ENCODE data around the gene IWS1. TPM values are rescaled to one million over a fixed set of nuclear protein-coding genes. Genes with fewer than 3 reads are reported as not detected.

Gene IWS1
- total RNA-seq, 4 donors from 2014 or later: 36.9 to 43.9 (median 39.6) TPM

DNA sequence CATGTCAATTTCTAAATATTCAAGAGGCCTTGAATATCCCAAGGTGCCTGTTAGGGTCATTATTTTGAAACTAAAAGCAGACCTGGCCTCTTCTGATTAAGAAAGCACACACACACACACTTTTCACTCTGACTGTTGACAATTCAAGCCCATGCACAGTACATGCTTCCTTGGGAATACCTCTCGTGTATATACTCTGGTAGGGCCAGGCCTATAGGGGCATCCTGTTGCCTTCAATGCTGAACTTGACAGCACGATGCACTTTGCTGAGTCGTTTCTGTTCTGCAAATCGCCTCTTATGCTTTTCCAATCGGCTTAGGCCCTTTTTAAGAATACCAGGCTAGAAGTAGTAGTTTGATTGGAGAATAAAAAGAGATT is 40.6 kb downstream of the IWS1 start:
- peaks cover 4 to 97% of the 10 kb centered on the region in 2 donors for H3K36me3 ChIP-seq
- H3K4me3 ChIP-seq: no peak overlapping the region
- no peaks in the 10 kb centered on the region for H3K4me1 ChIP-seq
- ATAC-seq: no peak
- no peak overlapping the region for H3K27ac ChIP-seq
- WGBS, 2 donors (ENCODE audit: low coverage in 1 of 2): 79 to 84% methylated on average over 3 to 5 of the region's 5 CpGs
- no peak for TF ChIP-seq POLR2A (IDR thresholded peaks at IDR 0.05)
- TF ChIP-seq POLR2AphosphoS5 (IDR thresholded peaks at IDR 0.05): no peak
- TF ChIP-seq EP300 (IDR thresholded peaks at IDR 0.05): no peak
- TF ChIP-seq, protein P1, sequence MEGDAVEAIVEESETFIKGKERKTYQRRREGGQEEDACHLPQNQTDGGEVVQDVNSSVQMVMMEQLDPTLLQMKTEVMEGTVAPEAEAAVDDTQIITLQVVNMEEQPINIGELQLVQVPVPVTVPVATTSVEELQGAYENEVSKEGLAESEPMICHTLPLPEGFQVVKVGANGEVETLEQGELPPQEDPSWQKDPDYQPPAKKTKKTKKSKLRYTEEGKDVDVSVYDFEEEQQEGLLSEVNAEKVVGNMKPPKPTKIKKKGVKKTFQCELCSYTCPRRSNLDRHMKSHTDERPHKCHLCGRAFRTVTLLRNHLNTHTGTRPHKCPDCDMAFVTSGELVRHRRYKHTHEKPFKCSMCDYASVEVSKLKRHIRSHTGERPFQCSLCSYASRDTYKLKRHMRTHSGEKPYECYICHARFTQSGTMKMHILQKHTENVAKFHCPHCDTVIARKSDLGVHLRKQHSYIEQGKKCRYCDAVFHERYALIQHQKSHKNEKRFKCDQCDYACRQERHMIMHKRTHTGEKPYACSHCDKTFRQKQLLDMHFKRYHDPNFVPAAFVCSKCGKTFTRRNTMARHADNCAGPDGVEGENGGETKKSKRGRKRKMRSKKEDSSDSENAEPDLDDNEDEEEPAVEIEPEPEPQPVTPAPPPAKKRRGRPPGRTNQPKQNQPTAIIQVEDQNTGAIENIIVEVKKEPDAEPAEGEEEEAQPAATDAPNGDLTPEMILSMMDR (IDR thresholded peaks at IDR 0.05): no peak
- no peaks in the 10 kb centered on the region for H3K27me3 ChIP-seq
- no peaks in the 10 kb centered on the region for H3K9me3 ChIP-seq

- ATAC-seq: no peak
- peaks cover 4 to 97% of the 10 kb centered on the region in 2 donors for H3K36me3 ChIP-seq
- no peaks in the 10 kb centered on the region for H3K4me1 ChIP-seq
- TF ChIP-seq, protein P1 (IDR thresholded peaks at IDR 0.05): no peak
- no peak for TF ChIP-seq EP300 (IDR thresholded peaks at IDR 0.05)
- TF ChIP-seq POLR2A (IDR thresholded peaks at IDR 0.05): no peak
- TF ChIP-seq POLR2AphosphoS5 (IDR thresholded peaks at IDR 0.05): no peak
- H3K27me3 ChIP-seq: no peaks in the 10 kb centered on the region
- H3K27ac ChIP-seq: no peak overlapping the region
- no peaks in the 10 kb centered on the region for H3K9me3 ChIP-seq
- WGBS, 2 donors (ENCODE audit: low coverage in 1 of 2): 60 to 78% methylated on average over 4 of the region's 5 CpGs
- H3K4me3 ChIP-seq: no peak overlapping the region
Observed at GRCh38 chr2:127485051-127485693, 41.1 kb downstream of the IWS1 start.

GRCh38 chr2:127482031-127482430 is 44.3 kb downstream of the IWS1 start:
- Histone ChIP-seq H3K9me3 (no peaks in the 10 kb centered on the region), H3K4me1 (no peaks in the 10 kb centered on the region), H3K27ac (no peak overlapping the region), H3K4me3 (no peak overlapping the region), H3K27me3 (no peaks in the 10 kb centered on the region), H3K36me3 (peaks cover 0 to 72% of the 10 kb centered on the region in 2 donors)
- no peak for ATAC-seq
- 42% methylated on average over 2 of the region's 2 CpGs; no CpG with 5 or more reads in 1 of the 2 donors for WGBS, 2 donors (ENCODE audit: low coverage in 1 of 2)
- no peak for TF ChIP-seq POLR2AphosphoS5 (IDR thresholded peaks at IDR 0.05)
- TF ChIP-seq, protein P1 (IDR thresholded peaks at IDR 0.05): no peak
- no peak for TF ChIP-seq EP300 (IDR thresholded peaks at IDR 0.05)
- TF ChIP-seq POLR2A (IDR thresholded peaks at IDR 0.05): no peak

GRCh38 chr2:127479866-127480743 is 46.2 kb downstream of the IWS1 start:
- Histone ChIP-seq H3K4me3 (no peak overlapping the region), H3K27ac (no peak overlapping the region), H3K4me1 (no peaks in the 10 kb centered on the region), H3K9me3 (no peaks in the 10 kb centered on the region), H3K27me3 (no peaks in the 10 kb centered on the region), H3K36me3 (peaks cover 0 to 53% of the 10 kb centered on the region in 2 donors)
- TF ChIP-seq, protein P1 (IDR thresholded peaks at IDR 0.05): no peak
- TF ChIP-seq POLR2AphosphoS5 (IDR thresholded peaks at IDR 0.05): no peak
- no peak for TF ChIP-seq POLR2A (IDR thresholded peaks at IDR 0.05)
- TF ChIP-seq EP300 (IDR thresholded peaks at IDR 0.05): no peak
- WGBS, 2 donors (ENCODE audit: low coverage in 1 of 2): 58% methylated on average over 5 to 7 of the region's 8 CpGs
- ATAC-seq: no peak

All from gastroesophageal sphincter (tissue), 4 donors.